GM18508 (cell line): ENCODE results near the gene PDIA5.
"Not testable (repeated sequence)": the region's sequence is repeated elsewhere in the genome, so short reads cannot be mapped to it uniquely, and the experiment has no call there.

Experiments used
- ATAC-seq: cut with Tn5 transposase; IDR thresholded peaks from one replicate; pipeline ENCODE4 v1.9.1; 2021; ENCODE audit warnings: moderate number of reproducible peaks; ENCODE audit not compliant: insufficient read depth, unreplicated experiment

PDIA5 gene

GRCh38 chr3:123138839-123139444 is 72.1 kb downstream of the PDIA5 start:
- no peak for ATAC-seq

- no peak for ATAC-seq
These were observed 72.7 kb downstream of the PDIA5 start for GRCh38 chr3:123139522-123139921.

- ATAC-seq = no peak
These were observed 73.7 kb downstream of the PDIA5 start for GRCh38 chr3:123140550-123140949.

GRCh38 chr3:123141276-123141675 is 74.5 kb downstream of the PDIA5 start:
- ATAC-seq = no peak

GRCh38 chr3:123143669-123144411 is 77.0 kb downstream of the PDIA5 start:
- no peak for ATAC-seq

GRCh38 chr3:123147754-123148535 is 81.1 kb downstream of the PDIA5 start:
- no peak for ATAC-seq

- no peak for ATAC-seq
These were observed 81.9 kb downstream of the PDIA5 start for GRCh38 chr3:123148772-123149171.

GRCh38 chr3:123149525-123149924 is 82.7 kb downstream of the PDIA5 start:
- ATAC-seq = no peak

GRCh38 chr3:123150449-123151215 is 83.8 kb downstream of the PDIA5 start:
- no peak for ATAC-seq

- no peak for ATAC-seq
These were observed 84.5 kb downstream of the PDIA5 start for GRCh38 chr3:123151251-123151705.

- ATAC-seq = not testable (repeated sequence)
These were observed 85.1 kb downstream of the PDIA5 start for GRCh38 chr3:123151853-123152420.

GRCh38 chr3:123152687-123153086 is 85.9 kb downstream of the PDIA5 start:
- no peak for ATAC-seq

- ATAC-seq = no peak
These were observed 86.5 kb downstream of the PDIA5 start for GRCh38 chr3:123153125-123154019.

GRCh38 chr3:123154020-123154985 is 87.5 kb downstream of the PDIA5 start:
- ATAC-seq = no peak

- no peak for ATAC-seq
These were observed 88.7 kb downstream of the PDIA5 start for GRCh38 chr3:123155471-123156011.

GRCh38 chr3:123156276-123156995 is 89.6 kb downstream of the PDIA5 start:
- ATAC-seq = no peak

- no peak for ATAC-seq
These were observed 90.4 kb downstream of the PDIA5 start for GRCh38 chr3:123157209-123157597.
